GM18909 (cell line): Measurements from ENCODE around the gene FADD.

Experiments used
- ATAC-seq: cut with Tn5 transposase; IDR thresholded peaks from one replicate; pipeline ENCODE4 v1.9.1; 2021; ENCODE audit warnings: mild to moderate bottlenecking; ENCODE audit not compliant: unreplicated experiment, poor library complexity

The FADD gene

GRCh38 chr11:70229737-70230136 is 26.6 kb downstream of the FADD start:
- ATAC-seq = no peak

GRCh38 chr11:70230151-70230839 is 27.2 kb downstream of the FADD start:
- no peak for ATAC-seq

GRCh38 chr11:70230840-70231710 is 28.0 kb downstream of the FADD start:
- no peak for ATAC-seq

GRCh38 chr11:70233034-70233433 is 29.9 kb downstream of the FADD start:
- ATAC-seq = no peak

- ATAC-seq = no peak
These were observed 30.4 kb downstream of the FADD start for GRCh38 chr11:70233511-70233934.

- ATAC-seq = no peak
These were observed 30.9 kb downstream of the FADD start for GRCh38 chr11:70233962-70234361.

GRCh38 chr11:70240337-70240736 is 37.2 kb downstream of the FADD start:
- ATAC-seq = no peak

- ATAC-seq = no peak
These were observed 38.6 kb downstream of the FADD start for GRCh38 chr11:70241709-70242108.

- ATAC-seq = no peak
These were observed 39.8 kb downstream of the FADD start for GRCh38 chr11:70242885-70243284.

- ATAC-seq = no peak
These were observed 41.0 kb downstream of the FADD start for GRCh38 chr11:70243912-70244652.

GRCh38 chr11:70244698-70245097 is 41.6 kb downstream of the FADD start:
- ATAC-seq = no peak

- ATAC-seq = no peak
These were observed 43.1 kb downstream of the FADD start for GRCh38 chr11:70246196-70246595.

GRCh38 chr11:70247042-70247709 is 44.1 kb downstream of the FADD start:
- ATAC-seq = no peak

GRCh38 chr11:70247710-70248072 is 44.6 kb downstream of the FADD start:
- ATAC-seq = no peak

- no peak for ATAC-seq
These were observed 48.0 kb downstream of the FADD start for GRCh38 chr11:70250876-70251658.

GRCh38 chr11:70251659-70252321 is 48.7 kb downstream of the FADD start:
- no peak for ATAC-seq

GRCh38 chr11:70252844-70253243 is 49.7 kb downstream of the FADD start:
- ATAC-seq = no peak

GRCh38 chr11:70255477-70256116 is 52.5 kb downstream of the FADD start:
- no peak for ATAC-seq
